EH (cell line): Measurements from ENCODE around the gene RIC3.

Source experiments
- DNase-seq: peaks from one replicate; pipeline ENCODE4 v3.0.0-alpha.2; 2015; ENCODE audit warnings: low read depth

Gene RIC3

GRCh38 chr11:8102965-8103364, 65.9 kb downstream of the RIC3 start:
- no peak for DNase-seq

GRCh38 chr11:8102296-8102915, 66.4 kb downstream of the RIC3 start:
- DNase-seq = no peak

DNA sequence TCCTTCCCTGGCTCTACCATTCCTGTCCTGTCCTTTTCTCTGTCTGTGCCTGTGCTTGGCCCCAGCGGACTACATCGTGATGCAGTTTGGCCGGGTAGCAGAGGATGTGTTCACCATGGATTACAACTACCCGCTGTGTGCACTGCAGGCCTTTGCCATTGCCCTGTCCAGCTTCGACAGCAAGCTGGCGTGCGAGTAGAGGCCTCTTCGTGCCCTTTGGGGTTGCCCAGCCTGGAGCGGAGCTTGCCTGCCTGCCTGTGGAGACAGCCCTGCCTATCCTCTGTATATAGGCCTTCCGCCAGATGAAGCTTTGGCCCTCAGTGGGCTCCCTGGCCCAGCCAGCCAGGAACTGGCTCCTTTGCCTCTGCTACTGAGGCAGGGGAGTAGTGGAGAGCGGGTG, 67.4 kb downstream of the RIC3 start:
- DNase-seq = no peak

- no peak for DNase-seq
Observed at GRCh38 chr11:8100605-8101004, 68.2 kb downstream of the RIC3 start.

DNA sequence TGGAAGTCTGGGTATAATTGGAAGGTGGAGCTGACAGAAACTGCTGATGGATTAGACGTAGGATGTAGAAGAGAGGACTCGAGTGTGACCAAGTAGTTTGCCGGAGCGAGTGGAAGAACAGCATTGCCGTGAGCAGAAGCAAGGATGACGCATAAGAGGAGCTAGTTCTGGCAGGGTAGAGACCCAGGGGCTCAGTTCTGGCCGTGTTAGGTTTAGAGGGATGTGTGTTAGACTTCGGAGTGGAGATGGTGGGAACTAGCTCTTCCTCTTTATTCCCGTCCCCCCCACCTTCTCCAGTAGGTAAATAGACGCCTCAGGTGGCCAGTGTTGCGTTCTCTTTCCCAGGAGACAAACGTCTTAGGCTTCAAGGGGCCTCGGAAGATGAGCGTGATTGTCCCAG, 68.7 kb downstream of the RIC3 start:
- DNase-seq = no peak

DNA sequence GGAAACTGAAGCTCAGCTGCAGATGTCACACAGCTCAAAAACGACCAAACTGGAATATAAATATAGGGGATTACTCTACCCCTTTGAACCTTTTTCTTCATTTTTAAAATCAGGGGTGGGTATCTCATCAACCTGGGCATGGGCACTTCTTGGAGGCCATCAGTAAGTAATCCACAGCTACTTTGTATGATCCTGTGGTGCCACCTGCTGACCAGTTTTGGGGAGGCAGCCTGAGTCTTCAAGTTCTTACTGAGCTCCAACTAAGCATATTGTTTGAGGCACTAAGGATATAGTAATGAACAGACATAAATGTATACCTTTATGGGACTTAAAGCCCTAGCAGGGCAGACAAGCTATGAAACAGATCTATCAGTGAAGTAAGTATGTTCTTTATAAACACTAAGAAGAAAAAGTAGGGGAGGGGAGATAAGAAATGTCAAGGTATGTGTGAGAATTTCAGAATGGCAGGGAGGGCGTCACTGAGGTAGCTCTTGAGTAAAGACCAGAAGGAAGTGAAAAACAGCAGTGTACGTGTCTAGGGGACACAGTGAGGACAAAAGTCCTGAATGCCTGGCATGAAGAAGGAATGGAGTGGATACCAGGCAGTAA, 69.4 kb downstream of the RIC3 start:
- peak; percentile 81 for DNase-seq

- DNase-seq = peak; percentile 48
Observed at GRCh38 chr11:8098879-8099278, 69.9 kb downstream of the RIC3 start.

- DNase-seq = peak; percentile 85
Observed at GRCh38 chr11:8098361-8098760, 70.5 kb downstream of the RIC3 start.

- no peak for DNase-seq
Observed at GRCh38 chr11:8097926-8098325, 70.9 kb downstream of the RIC3 start.

DNA sequence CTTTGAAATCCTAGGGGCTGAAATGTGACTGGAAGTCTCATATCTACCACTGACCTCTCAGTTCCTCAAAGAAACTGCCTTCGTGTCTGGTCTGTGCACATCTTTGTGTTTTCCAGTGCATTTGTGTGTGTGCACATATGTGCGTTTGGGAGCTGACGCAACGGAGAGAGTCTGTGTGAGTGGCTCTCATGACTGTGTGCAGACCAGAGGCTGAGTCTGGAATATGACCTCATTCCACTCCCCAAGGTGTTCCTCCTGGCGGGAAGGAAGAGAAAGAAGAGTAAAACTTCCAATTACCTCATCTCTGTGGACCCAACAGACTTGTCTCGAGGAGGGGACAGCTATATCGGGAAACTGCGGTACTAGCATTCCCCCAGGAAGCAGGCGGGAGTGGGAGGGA, 71.4 kb downstream of the RIC3 start:
- DNase-seq = no peak

DNA sequence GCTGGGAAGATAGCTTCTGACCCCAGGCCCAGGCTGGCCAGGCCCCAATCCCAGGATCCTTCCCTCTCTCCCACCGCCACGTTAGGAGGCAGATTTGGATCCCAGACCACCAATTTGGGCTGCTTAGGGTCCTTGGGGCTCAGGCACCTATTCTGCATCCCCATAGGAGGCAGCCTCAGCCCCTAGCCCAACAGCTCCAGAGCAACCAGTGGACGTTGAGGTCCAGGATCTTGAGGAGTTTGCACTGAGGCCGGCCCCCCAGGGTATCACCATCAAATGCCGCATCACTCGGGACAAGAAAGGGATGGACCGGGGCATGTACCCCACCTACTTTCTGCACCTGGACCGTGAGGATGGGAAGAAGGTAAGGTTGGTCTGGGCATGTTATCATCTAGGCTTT, 71.8 kb downstream of the RIC3 start:
- no peak for DNase-seq

GRCh38 chr11:8096575-8096974, 72.2 kb downstream of the RIC3 start:
- no peak for DNase-seq

DNA sequence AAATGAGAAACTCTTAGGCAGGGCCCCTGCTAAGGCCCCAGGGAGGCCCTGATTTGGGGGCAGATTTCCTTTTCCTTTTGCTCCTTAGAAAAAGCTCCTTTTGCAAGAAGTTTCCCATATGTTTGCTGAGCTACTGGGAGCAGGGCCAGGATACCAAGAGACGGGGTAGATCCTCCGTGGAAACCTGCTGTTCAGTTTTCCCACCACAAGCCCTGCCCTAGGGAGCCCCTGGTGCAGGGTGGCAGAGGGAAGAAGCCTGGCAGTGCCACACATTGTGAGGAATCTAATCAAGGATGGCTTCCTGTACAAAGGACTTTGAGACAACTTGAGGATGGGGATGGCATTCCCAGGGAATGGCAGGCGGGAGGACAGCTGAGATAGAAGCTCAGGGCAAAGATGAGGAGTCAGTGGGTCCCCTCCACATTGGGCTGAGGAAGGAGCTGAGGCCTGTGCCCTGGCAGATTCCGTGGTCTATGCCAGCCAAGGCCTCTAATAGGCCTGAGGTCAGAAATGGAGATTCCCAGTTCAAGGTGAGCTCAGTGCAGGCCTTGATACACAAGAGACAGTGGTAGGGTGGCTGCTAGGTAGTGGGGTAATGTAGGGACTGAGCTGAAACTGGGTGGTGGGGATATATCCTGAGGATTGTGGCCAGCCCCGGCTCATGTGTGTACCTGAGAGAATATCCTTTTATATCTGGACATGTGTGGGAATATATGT, 72.9 kb downstream of the RIC3 start:
- DNase-seq = no peak

- DNase-seq = no peak
Observed at GRCh38 chr11:8095371-8095770, 73.5 kb downstream of the RIC3 start.

- DNase-seq = no peak
Observed at GRCh38 chr11:8094656-8095055, 74.2 kb downstream of the RIC3 start.

- no peak for DNase-seq
Observed at GRCh38 chr11:8093931-8094575, 74.8 kb downstream of the RIC3 start.

GRCh38 chr11:8092587-8093424, 76.0 kb downstream of the RIC3 start:
- DNase-seq = peak; percentile 80

DNA sequence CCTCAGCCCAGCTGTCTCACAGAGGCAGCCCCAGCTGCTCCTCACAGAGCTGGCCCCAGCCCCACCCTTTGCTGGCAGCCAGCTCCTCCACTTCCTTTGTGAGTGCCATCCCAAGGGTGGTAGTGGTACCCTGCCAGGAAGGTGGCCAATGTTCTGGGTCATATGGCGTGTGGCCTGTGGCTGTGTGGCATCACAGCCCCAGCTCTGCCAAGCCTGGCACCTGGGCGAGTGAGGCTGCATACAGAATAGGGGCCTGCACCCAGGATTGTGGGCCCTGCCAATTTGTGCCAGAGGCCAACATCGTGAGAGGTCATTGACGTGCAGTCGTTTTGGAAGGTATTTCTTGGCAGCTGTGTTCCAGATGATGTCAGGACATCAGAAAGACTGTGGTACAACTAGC, 77.1 kb downstream of the RIC3 start:
- no peak for DNase-seq

- peak; percentile 42 for DNase-seq
Observed at GRCh38 chr11:8090756-8091155, 78.1 kb downstream of the RIC3 start.

- no peak for DNase-seq
Observed at GRCh38 chr11:8089791-8090510, 78.9 kb downstream of the RIC3 start.

- no peak for DNase-seq
Observed at GRCh38 chr11:8087756-8088155, 81.1 kb downstream of the RIC3 start.
